ENCODE data around the gene RNF151. TPM values are rescaled to one million over a fixed set of nuclear protein-coding genes. Genes with fewer than 3 reads are reported as not detected.

RNF151 gene
- total and polyA plus RNA-seq, 2 of the 13 experiments (the other 11 are each of a cell fraction or from before 2014, with no cell fraction given): not detected

GRCh38 chr16:1929578-1930337, 36.9 kb upstream of the RNF151 start (continued):
- TF ChIP-seq, protein P1, sequence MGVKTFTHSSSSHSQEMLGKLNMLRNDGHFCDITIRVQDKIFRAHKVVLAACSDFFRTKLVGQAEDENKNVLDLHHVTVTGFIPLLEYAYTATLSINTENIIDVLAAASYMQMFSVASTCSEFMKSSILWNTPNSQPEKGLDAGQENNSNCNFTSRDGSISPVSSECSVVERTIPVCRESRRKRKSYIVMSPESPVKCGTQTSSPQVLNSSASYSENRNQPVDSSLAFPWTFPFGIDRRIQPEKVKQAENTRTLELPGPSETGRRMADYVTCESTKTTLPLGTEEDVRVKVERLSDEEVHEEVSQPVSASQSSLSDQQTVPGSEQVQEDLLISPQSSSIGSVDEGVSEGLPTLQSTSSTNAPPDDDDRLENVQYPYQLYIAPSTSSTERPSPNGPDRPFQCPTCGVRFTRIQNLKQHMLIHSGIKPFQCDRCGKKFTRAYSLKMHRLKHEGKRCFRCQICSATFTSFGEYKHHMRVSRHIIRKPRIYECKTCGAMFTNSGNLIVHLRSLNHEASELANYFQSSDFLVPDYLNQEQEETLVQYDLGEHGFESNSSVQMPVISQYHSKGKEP (CRISPR knock-in tag; IDR thresholded peaks at IDR 0.05): peak; percentile 89
- TF ChIP-seq HOXA5 (CRISPR knock-in tag; IDR thresholded peaks at IDR 0.05) (no peak), ERF (CRISPR knock-in tag; IDR thresholded peaks at IDR 0.05) (peak; percentile 67; the same call in 1 of the 2 replicates), RFXANK (CRISPR knock-in tag; IDR thresholded peaks at IDR 0.05) (no peak), NPAS2 (CRISPR knock-in tag; IDR thresholded peaks at IDR 0.05; ENCODE audit: borderline replicate concordance) (no peak), FOXK1 (CRISPR knock-in tag; IDR thresholded peaks at IDR 0.05; ENCODE audit: borderline replicate concordance, low read depth) (no peak), REST (IDR thresholded peaks at IDR 0.05; ENCODE audit: borderline replicate concordance in 1 of 2, low read depth in 1 of 2, low read length in 2 of 2) (no peak), SMAD9 (CRISPR knock-in tag; IDR thresholded peaks at IDR 0.05) (0 out of 2 replicates have a peak, but pooled peaks have one; percentile 21), ZNF350 (CRISPR knock-in tag; IDR thresholded peaks at IDR 0.05; ENCODE audit: borderline replicate concordance, low read depth) (no peak), ZNF232 (CRISPR knock-in tag; IDR thresholded peaks at IDR 0.05; ENCODE audit: borderline replicate concordance) (peak; percentile 77; the same call in 1 of the 2 replicates), NFIB (CRISPR knock-in tag; IDR thresholded peaks at IDR 0.05; ENCODE audit: borderline replicate concordance) (no peak), GZF1 (CRISPR knock-in tag; IDR thresholded peaks at IDR 0.05) (no peak), HES4 (CRISPR knock-in tag; IDR thresholded peaks at IDR 0.05; ENCODE audit: borderline replicate concordance) (no peak)
- TF ChIP-seq, protein P2, sequence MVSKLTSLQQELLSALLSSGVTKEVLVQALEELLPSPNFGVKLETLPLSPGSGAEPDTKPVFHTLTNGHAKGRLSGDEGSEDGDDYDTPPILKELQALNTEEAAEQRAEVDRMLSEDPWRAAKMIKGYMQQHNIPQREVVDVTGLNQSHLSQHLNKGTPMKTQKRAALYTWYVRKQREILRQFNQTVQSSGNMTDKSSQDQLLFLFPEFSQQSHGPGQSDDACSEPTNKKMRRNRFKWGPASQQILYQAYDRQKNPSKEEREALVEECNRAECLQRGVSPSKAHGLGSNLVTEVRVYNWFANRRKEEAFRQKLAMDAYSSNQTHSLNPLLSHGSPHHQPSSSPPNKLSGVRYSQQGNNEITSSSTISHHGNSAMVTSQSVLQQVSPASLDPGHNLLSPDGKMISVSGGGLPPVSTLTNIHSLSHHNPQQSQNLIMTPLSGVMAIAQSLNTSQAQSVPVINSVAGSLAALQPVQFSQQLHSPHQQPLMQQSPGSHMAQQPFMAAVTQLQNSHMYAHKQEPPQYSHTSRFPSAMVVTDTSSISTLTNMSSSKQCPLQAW (CRISPR knock-in tag; IDR thresholded peaks at IDR 0.05): no peak
- TF ChIP-seq, protein P3, sequence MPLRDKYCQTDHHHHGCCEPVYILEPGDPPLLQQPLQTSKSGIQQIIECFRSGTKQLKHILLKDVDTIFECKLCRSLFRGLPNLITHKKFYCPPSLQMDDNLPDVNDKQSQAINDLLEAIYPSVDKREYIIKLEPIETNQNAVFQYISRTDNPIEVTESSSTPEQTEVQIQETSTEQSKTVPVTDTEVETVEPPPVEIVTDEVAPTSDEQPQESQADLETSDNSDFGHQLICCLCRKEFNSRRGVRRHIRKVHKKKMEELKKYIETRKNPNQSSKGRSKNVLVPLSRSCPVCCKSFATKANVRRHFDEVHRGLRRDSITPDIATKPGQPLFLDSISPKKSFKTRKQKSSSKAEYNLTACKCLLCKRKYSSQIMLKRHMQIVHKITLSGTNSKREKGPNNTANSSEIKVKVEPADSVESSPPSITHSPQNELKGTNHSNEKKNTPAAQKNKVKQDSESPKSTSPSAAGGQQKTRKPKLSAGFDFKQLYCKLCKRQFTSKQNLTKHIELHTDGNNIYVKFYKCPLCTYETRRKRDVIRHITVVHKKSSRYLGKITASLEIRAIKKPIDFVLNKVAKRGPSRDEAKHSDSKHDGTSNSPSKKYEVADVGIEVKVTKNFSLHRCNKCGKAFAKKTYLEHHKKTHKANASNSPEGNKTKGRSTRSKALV (CRISPR knock-in tag; IDR thresholded peaks at IDR 0.05): no peak
- TF ChIP-seq, protein P4, sequence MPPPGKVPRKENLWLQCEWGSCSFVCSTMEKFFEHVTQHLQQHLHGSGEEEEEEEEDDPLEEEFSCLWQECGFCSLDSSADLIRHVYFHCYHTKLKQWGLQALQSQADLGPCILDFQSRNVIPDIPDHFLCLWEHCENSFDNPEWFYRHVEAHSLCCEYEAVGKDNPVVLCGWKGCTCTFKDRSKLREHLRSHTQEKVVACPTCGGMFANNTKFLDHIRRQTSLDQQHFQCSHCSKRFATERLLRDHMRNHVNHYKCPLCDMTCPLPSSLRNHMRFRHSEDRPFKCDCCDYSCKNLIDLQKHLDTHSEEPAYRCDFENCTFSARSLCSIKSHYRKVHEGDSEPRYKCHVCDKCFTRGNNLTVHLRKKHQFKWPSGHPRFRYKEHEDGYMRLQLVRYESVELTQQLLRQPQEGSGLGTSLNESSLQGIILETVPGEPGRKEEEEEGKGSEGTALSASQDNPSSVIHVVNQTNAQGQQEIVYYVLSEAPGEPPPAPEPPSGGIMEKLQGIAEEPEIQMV (CRISPR knock-in tag; IDR thresholded peaks at IDR 0.05; ENCODE audit: low read depth): peak; percentile 97

All from HepG2 (cell line).